DMS153 (cell line): ENCODE results near the gene FRAT2.

Experiments
- DNase-seq: peaks from one replicate; lab custom pipeline; 2025; lab: John Stamatoyannopoulos, UW

Gene FRAT2

GRCh38 chr10:97334370-97335175 lies at the start of gene FRAT2:
Gene FRAT2, minus strand, starts transcription at chr10:97334729. Its CDS starts 157 bp downstream, at chr10:97334572.
- peak; percentile 80 for DNase-seq

- no peak for DNase-seq
Measured at GRCh38 chr10:97384156-97384555, 49.6 kb upstream of the FRAT2 start.

- DNase-seq = no peak
Measured at GRCh38 chr10:97383159-97383558, 48.6 kb upstream of the FRAT2 start.

GRCh38 chr10:97381626-97382025 lies 47.1 kb upstream of the FRAT2 start:
- no peak for DNase-seq

- DNase-seq = no peak
Measured at GRCh38 chr10:97380516-97380915, 46.0 kb upstream of the FRAT2 start.

GRCh38 chr10:97378933-97379921 lies 44.7 kb upstream of the FRAT2 start:
- DNase-seq = no peak

GRCh38 chr10:97376413-97376812 lies 41.9 kb upstream of the FRAT2 start:
- no peak for DNase-seq

- DNase-seq = no peak
Measured at GRCh38 chr10:97373456-97373855, 38.9 kb upstream of the FRAT2 start.

GRCh38 chr10:97372233-97372875 lies 37.8 kb upstream of the FRAT2 start:
- no peak for DNase-seq

GRCh38 chr10:97371696-97372095 lies 37.2 kb upstream of the FRAT2 start:
- no peak for DNase-seq

GRCh38 chr10:97367126-97367649 lies 32.7 kb upstream of the FRAT2 start:
- no peak for DNase-seq

- no peak for DNase-seq
Measured at GRCh38 chr10:97366572-97366971, 32.0 kb upstream of the FRAT2 start.

GRCh38 chr10:97365761-97366351 lies 31.3 kb upstream of the FRAT2 start:
- DNase-seq = no peak

GRCh38 chr10:97363071-97363470 lies 28.5 kb upstream of the FRAT2 start:
- no peak for DNase-seq

- no peak for DNase-seq
Measured at GRCh38 chr10:97362310-97363033, 27.9 kb upstream of the FRAT2 start.

GRCh38 chr10:97361537-97361901 lies 27.0 kb upstream of the FRAT2 start:
- no peak for DNase-seq

GRCh38 chr10:97360705-97361536 lies 26.4 kb upstream of the FRAT2 start:
- no peak for DNase-seq

- no peak for DNase-seq
Measured at GRCh38 chr10:97358781-97359180, 24.3 kb upstream of the FRAT2 start.

- no peak for DNase-seq
Measured at GRCh38 chr10:97358349-97358748, 23.8 kb upstream of the FRAT2 start.

GRCh38 chr10:97356918-97357317 lies 22.4 kb upstream of the FRAT2 start:
- no peak for DNase-seq
